A549 (cell line): ENCODE results near the gene MSI2. TPM values are rescaled to one million over a fixed set of nuclear protein-coding genes. Genes with fewer than 3 reads are reported as not detected.

Source experiments
- ATAC-seq, 2 experiments: fragments of 200-7000 bp in 1 of 2; fragments of >200 bp in 1 of 2; cut with Nextera tagmentation in 1 of 2; cut with Tn5 transposase in 1 of 2; 3 replicates each; pipeline versions ENCODE4 v1.8.0 to v1.9.1; 2018 to 2020; ENCODE audit warnings: mild to moderate bottlenecking in 1 of 2, moderate library complexity in 1 of 2
- CTCF ChIA-PET: fragments of 300-600 bp; sonication (Branson Sonifier 250); formaldehyde crosslinking; extraction: SDS; loops from one replicate; lab custom pipeline; 2021; ENCODE audit warnings: antibody characterized with exemption, inconsistent platforms; lab: Yijun Ruan, JAX
- POLR2A ChIA-PET: fragments of 350-600 bp; formaldehyde crosslinking; extraction: SDS; loops from one replicate; lab custom pipeline; 2021; ENCODE audit warnings: antibody characterized with exemption, inconsistent platforms; lab: Yijun Ruan, JAX
- DNase-seq, 2 experiments: peaks; one replicate each; pipeline versions ENCODE4 v3.0.0 to v3.0.0-alpha.2; 2011 to 2016; ENCODE audit warnings: low read depth in 1 of 2, low spot score in 1 of 2
- FAIRE-seq: peaks from 2 replicates; lab custom pipeline; 2011; peaks lifted over from hg19 to GRCh38; lab: Jason Lieb, UNC
- H3K27ac ChIP-seq, 2 experiments: fragments of >200 bp; sonication (Bioruptor Twin); formaldehyde crosslinking; 3 replicates each; pipeline ENCODE4 v1.5.1; 2016 to 2017
- H3K4me1 ChIP-seq: fragments of >200 bp; sonication (Bioruptor Twin); formaldehyde crosslinking; 3 replicates; pipeline ENCODE4 v1.6.1; 2016
- H3K4me2 ChIP-seq: fragments of >200 bp; sonication (Bioruptor Twin); formaldehyde crosslinking; 3 replicates; pipeline ENCODE4 v1.6.1; 2016
- H3K4me3 ChIP-seq: fragments of >200 bp; sonication (Bioruptor Twin); formaldehyde crosslinking; 3 replicates; pipeline ENCODE4 v1.5.1; 2016
- H3K9me3 ChIP-seq: fragments of >200 bp; sonication (Bioruptor Twin); formaldehyde crosslinking; 3 replicates; pipeline ENCODE4 v1.6.1; 2016
- CBX2 ChIP-seq: fragments of 200-600 bp; sonication (generic); IDR thresholded peaks from 2 replicates; pipeline ENCODE4 v1.6.1; 2016; ENCODE audit warnings: low read depth, mild to moderate bottlenecking, borderline replicate concordance
- EP300 ChIP-seq, 2 experiments: fragments of >200 bp; sonication (Bioruptor Twin); formaldehyde crosslinking; IDR thresholded peaks; 2 replicates in 1 of 2; 3 replicates in 1 of 2; pipeline ENCODE4 v1.6.1; 2016 to 2017
- ESRRA ChIP-seq: fragments of 150-350 bp; IDR thresholded peaks from 2 replicates; pipeline ENCODE4 v1.6.1; 2014; ENCODE audit warnings: mild to moderate bottlenecking, low read length, borderline replicate concordance
- FOXS1 ChIP-seq: fragments of 250-450 bp; sonication (Bioruptor Pico); IDR thresholded peaks from 2 replicates; pipeline ENCODE4 v1.5.0; 2020; ENCODE audit warnings: mild to moderate bottlenecking, moderate library complexity
- GATA3 ChIP-seq: IDR thresholded peaks from 2 replicates; pipeline ENCODE4 v1.6.1; 2012; ENCODE audit warnings: borderline replicate concordance
- HDAC2 ChIP-seq: fragments of 200-600 bp; sonication (generic); IDR thresholded peaks from 2 replicates; pipeline ENCODE4 v1.6.1; 2016
- HEYL ChIP-seq: fragments of 250-450 bp; sonication (Bioruptor Pico); IDR thresholded peaks from 2 replicates; pipeline ENCODE4 v1.8.0; 2021; ENCODE audit warnings: mild to moderate bottlenecking, moderate library complexity
- HOXA7 ChIP-seq: fragments of 250-450 bp; sonication (Bioruptor Pico); IDR thresholded peaks from 2 replicates; pipeline ENCODE4 v1.5.0; 2020; ENCODE audit warnings: mild to moderate bottlenecking, moderate library complexity
- HOXB13 ChIP-seq: fragments of 250-450 bp; sonication (Bioruptor Pico); IDR thresholded peaks from 2 replicates; pipeline ENCODE4 v1.5.0; 2020; ENCODE audit warnings: low read depth, mild to moderate bottlenecking, moderate library complexity
- JUN ChIP-seq, 2 experiments: fragments of >200 bp; sonication (Bioruptor Twin); formaldehyde crosslinking; IDR thresholded peaks; 2 replicates in 1 of 2; 3 replicates in 1 of 2; pipeline ENCODE4 v1.6.1; 2016 to 2017
- KDM5A ChIP-seq: fragments of 200-600 bp; sonication (generic); IDR thresholded peaks from 2 replicates; pipeline ENCODE4 v1.6.1; 2016; ENCODE audit warnings: antibody characterized with exemption, mild to moderate bottlenecking
- MAZ ChIP-seq: fragments of 150-350 bp; IDR thresholded peaks from 2 replicates; pipeline ENCODE4 v1.6.1; 2014; ENCODE audit warnings: antibody characterized with exemption, low read depth, low read length, borderline replicate concordance
- NR3C1 ChIP-seq: fragments of >200 bp; sonication (Bioruptor Twin); formaldehyde crosslinking; IDR thresholded peaks from 3 replicates; pipeline ENCODE4 v1.6.1; 2017
- PHF8 ChIP-seq: fragments of 200-600 bp; sonication (generic); IDR thresholded peaks from 2 replicates; pipeline ENCODE4 v1.6.1; 2016; ENCODE audit warnings: low read depth, mild to moderate bottlenecking, antibody characterized with exemption, moderate library complexity, borderline replicate concordance
- POLR2A ChIP-seq: IDR thresholded peaks from 2 replicates; pipeline ENCODE4 v1.6.1; 2012; ENCODE audit warnings: mild to moderate bottlenecking, low read length
- POLR2AphosphoS2 ChIP-seq: conservative IDR thresholded peaks from 2 replicates; pipeline ENCODE4 v1.6.1; 2012; ENCODE audit warnings: low read length, improper control_type of control experiment, inconsistent platforms
- RARB ChIP-seq: fragments of 250-450 bp; sonication (Bioruptor Pico); IDR thresholded peaks from 2 replicates; pipeline ENCODE4 v1.8.0; 2021; ENCODE audit warnings: mild to moderate bottlenecking, moderate library complexity
- RCOR1 ChIP-seq: fragments of 150-350 bp; IDR thresholded peaks from 2 replicates; pipeline ENCODE4 v1.6.1; 2014; ENCODE audit warnings: antibody characterized with exemption, low read length, low read depth
- SMC3 ChIP-seq: fragments of >200 bp; sonication (Bioruptor Twin); formaldehyde crosslinking; IDR thresholded peaks from 3 replicates; pipeline ENCODE4 v1.6.1; 2018; ENCODE audit warnings: inconsistent platforms
- TFCP2L1 ChIP-seq: fragments of 250-450 bp; sonication (Bioruptor Pico); IDR thresholded peaks from 2 replicates; pipeline ENCODE4 v1.5.0; 2021; ENCODE audit warnings: mild to moderate bottlenecking
- TP53 ChIP-seq: fragments of 250-450 bp; sonication (Bioruptor Pico); IDR thresholded peaks from 2 replicates; pipeline ENCODE4 v1.5.0; 2021; ENCODE audit warnings: mild to moderate bottlenecking, moderate library complexity
- ZSCAN20 ChIP-seq: fragments of 250-450 bp; sonication (Bioruptor Pico); IDR thresholded peaks from 2 replicates; pipeline ENCODE4 v1.8.0; 2022; ENCODE audit warnings: mild to moderate bottlenecking, moderate library complexity
- WGBS: methylation state at CpG from one replicate; pipeline ENCODE4 v1.1.6; 2017; ENCODE audit errors: missing lambda C conversion rate; 5-methylcytosine and 5-hydroxymethylcytosine counted together
- polyA plus RNA-seq, 4 experiments: library from polyadenylated mRNA; depleted of rRNA in 3 of 4; stranded (reverse); fragments of >200 nt; fragmentation: RNase III in 1 of 4; extraction: RNeasy Plus Mini Kit Qiagen cat#74134 plus additional on column Dnase treatment in 1 of 4; gene quantifications; 2 replicates in 3 of 4; 3 replicates in 1 of 4; pipeline ENCODE4 v1.2.3, GENCODE V29; 2011 to 2017
- TF ChIP-seq, protein P1 (sequence below): fragments of 250-450 bp; sonication (Bioruptor Pico); IDR thresholded peaks from 2 replicates; pipeline ENCODE4 v1.5.0; 2021; ENCODE audit warnings: mild to moderate bottlenecking, moderate library complexity, borderline replicate concordance
- TF ChIP-seq, protein P2 (sequence below): fragments of 150-350 bp; IDR thresholded peaks from 2 replicates; pipeline ENCODE4 v1.6.1; 2014; ENCODE audit warnings: low read depth, mild to moderate bottlenecking, low read length
- TF ChIP-seq, protein P3 (sequence below): fragments of >200 bp; sonication (Bioruptor Twin); formaldehyde crosslinking; IDR thresholded peaks from 3 replicates; pipeline ENCODE4 v1.6.1; 2016
- TF ChIP-seq, protein P4 (sequence below): fragments of 200-600 bp; sonication (generic); IDR thresholded peaks from 2 replicates; pipeline ENCODE4 v1.6.1; 2016; ENCODE audit warnings: antibody characterized with exemption, mild to moderate bottlenecking, moderate library complexity
- TF ChIP-seq, protein P5 (sequence below): fragments of >200 bp; sonication (Bioruptor Twin); formaldehyde crosslinking; IDR thresholded peaks from 2 replicates; pipeline ENCODE4 v1.6.1; 2016

The MSI2 gene
- polyA plus RNA-seq, 2 of the 4 experiments (the other 2 are of a cell fraction), result 43.6 to 44.4 TPM

DNA sequence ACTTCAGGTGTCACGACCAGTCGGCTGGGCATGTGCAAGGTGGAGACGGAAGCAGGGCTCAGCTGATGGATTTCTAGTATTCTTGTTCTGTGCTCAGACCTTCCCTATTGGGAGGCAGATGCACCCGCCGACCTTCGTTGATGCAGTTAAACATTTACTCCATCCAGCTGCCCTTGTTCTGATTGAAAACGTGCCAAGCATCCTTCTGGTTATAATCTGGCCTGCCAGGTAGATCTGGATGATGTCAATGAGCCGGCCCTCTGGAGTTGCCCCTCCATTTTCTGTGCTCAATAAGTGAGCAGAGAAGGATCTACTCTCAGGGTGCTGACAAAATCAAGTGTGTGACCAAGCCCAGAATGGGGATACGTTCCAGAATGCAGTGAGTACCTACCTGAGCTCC lies 450.4 kb downstream of the MSI2 start:
- no peak for DNase-seq
- ChIA-PET CTCF (interaction anchor here (1.3 to 2.2 kb wide), 5 partner anchors 11 to 127 kb away, joined by 3 to 9 read pairs (median 6); no protein-coding TSS in a partner anchor), POLR2A (no interaction called here)
- Histone ChIP-seq H3K4me1 (no peaks in the 10 kb centered on the region), H3K4me3 (no peak overlapping the region), H3K4me2 (no peak overlapping the region), H3K27ac (no peak overlapping the region), H3K9me3 (peaks cover 3% of the 10 kb centered on the region; the same call in 1 of the 3 replicates)
- TF ChIP-seq MAZ (no peak), TP53 (no peak), JUN (IDR thresholded peaks at IDR 0.05) (no peak), ZSCAN20 (CRISPR knock-in tag) (no peak), RCOR1 (no peak), ESRRA (no peak), POLR2AphosphoS2 (no peak), EP300 (IDR thresholded peaks at IDR 0.05) (no peak), HOXB13 (CRISPR knock-in tag) (no peak), PHF8 (no peak), HDAC2 (no peak), NR3C1 (no peak), SMC3 (no peak), POLR2A (no peak), GATA3 (no peak), KDM5A (no peak)
- TF ChIP-seq, protein P1, sequence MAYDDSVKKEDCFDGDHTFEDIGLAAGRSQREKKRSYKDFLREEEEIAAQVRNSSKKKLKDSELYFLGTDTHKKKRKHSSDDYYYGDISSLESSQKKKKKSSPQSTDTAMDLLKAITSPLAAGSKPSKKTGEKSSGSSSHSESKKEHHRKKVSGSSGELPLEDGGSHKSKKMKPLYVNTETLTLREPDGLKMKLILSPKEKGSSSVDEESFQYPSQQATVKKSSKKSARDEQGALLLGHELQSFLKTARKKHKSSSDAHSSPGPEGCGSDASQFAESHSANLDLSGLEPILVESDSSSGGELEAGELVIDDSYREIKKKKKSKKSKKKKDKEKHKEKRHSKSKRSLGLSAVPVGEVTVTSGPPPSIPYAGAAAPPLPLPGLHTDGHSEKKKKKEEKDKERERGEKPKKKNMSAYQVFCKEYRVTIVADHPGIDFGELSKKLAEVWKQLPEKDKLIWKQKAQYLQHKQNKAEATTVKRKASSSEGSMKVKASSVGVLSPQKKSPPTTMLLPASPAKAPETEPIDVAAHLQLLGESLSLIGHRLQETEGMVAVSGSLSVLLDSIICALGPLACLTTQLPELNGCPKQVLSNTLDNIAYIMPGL (CRISPR knock-in tag), result no peak
- TF ChIP-seq, protein P2, sequence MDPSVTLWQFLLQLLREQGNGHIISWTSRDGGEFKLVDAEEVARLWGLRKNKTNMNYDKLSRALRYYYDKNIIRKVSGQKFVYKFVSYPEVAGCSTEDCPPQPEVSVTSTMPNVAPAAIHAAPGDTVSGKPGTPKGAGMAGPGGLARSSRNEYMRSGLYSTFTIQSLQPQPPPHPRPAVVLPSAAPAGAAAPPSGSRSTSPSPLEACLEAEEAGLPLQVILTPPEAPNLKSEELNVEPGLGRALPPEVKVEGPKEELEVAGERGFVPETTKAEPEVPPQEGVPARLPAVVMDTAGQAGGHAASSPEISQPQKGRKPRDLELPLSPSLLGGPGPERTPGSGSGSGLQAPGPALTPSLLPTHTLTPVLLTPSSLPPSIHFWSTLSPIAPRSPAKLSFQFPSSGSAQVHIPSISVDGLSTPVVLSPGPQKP, result no peak
- TF ChIP-seq, protein P3, sequence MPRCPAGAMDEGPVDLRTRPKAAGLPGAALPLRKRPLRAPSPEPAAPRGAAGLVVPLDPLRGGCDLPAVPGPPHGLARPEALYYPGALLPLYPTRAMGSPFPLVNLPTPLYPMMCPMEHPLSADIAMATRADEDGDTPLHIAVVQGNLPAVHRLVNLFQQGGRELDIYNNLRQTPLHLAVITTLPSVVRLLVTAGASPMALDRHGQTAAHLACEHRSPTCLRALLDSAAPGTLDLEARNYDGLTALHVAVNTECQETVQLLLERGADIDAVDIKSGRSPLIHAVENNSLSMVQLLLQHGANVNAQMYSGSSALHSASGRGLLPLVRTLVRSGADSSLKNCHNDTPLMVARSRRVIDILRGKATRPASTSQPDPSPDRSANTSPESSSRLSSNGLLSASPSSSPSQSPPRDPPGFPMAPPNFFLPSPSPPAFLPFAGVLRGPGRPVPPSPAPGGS, result no peak
- TF ChIP-seq, protein P4, sequence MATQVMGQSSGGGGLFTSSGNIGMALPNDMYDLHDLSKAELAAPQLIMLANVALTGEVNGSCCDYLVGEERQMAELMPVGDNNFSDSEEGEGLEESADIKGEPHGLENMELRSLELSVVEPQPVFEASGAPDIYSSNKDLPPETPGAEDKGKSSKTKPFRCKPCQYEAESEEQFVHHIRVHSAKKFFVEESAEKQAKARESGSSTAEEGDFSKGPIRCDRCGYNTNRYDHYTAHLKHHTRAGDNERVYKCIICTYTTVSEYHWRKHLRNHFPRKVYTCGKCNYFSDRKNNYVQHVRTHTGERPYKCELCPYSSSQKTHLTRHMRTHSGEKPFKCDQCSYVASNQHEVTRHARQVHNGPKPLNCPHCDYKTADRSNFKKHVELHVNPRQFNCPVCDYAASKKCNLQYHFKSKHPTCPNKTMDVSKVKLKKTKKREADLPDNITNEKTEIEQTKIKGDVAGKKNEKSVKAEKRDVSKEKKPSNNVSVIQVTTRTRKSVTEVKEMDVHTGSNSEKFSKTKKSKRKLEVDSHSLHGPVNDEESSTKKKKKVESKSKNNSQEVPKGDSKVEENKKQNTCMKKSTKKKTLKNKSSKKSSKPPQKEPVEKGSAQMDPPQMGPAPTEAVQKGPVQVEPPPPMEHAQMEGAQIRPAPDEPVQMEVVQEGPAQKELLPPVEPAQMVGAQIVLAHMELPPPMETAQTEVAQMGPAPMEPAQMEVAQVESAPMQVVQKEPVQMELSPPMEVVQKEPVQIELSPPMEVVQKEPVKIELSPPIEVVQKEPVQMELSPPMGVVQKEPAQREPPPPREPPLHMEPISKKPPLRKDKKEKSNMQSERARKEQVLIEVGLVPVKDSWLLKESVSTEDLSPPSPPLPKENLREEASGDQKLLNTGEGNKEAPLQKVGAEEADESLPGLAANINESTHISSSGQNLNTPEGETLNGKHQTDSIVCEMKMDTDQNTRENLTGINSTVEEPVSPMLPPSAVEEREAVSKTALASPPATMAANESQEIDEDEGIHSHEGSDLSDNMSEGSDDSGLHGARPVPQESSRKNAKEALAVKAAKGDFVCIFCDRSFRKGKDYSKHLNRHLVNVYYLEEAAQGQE, result no peak
- no peak; a peak in 1 of 6 replicates for ATAC-seq
- 34% methylated on average over 9 of the region's 9 CpGs for WGBS
- FAIRE-seq, result no peak

DNA sequence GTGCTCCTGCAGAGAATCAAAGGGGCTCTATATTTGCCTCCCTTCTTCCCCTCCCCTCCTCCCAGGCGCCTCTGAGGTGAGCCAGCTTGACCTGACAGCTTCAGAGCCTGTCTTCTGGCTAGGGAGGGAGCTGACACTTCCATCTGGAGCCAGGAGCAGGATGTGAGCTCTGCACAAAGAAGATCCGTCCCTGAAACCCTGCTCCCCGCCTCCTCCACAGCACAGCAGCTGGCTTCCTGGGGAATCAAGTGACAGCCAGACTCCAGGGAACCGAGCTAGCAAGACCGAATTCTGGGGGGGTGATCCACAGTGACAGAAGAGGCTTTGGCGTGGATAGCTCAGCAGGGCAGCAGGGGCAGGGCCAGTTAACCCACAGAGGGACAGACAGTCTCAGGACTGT lies 451.6 kb downstream of the MSI2 start:
- H3K4me3 ChIP-seq, result no peak overlapping the region
- POLR2A ChIA-PET, result no interaction called here
- peak; percentile 30 to 51; a peak in 3 of 6 replicates for ATAC-seq
- no peak for DNase-seq
- 32% methylated on average over 6 of the region's 6 CpGs for WGBS
- no peak for FAIRE-seq
- CTCF ChIA-PET, result interaction anchor here (1.2 to 2.2 kb wide), 6 partner anchors 11 to 126 kb away, joined by 3 to 10 read pairs (median 4); no protein-coding TSS in a partner anchor
- TF ChIP-seq TFCP2L1 (CRISPR knock-in tag), result no peak
- TF ChIP-seq SMC3, result no peak
- TF ChIP-seq HOXA7, result no peak
- TF ChIP-seq, protein P5, sequence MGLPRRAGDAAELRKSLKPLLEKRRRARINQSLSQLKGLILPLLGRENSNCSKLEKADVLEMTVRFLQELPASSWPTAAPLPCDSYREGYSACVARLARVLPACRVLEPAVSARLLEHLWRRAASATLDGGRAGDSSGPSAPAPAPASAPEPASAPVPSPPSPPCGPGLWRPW, result no peak
- no peak for TF ChIP-seq FOXS1 (CRISPR knock-in tag)
- no peak for TF ChIP-seq HEYL
- no peak for TF ChIP-seq GATA3
- no peak for TF ChIP-seq RCOR1
- no peak for TF ChIP-seq RARB (CRISPR knock-in tag)
- TF ChIP-seq CBX2, result no peak
- no peak overlapping the region for H3K27ac ChIP-seq
- H3K4me2 ChIP-seq, result no peak overlapping the region
- peaks cover 3% of the 10 kb centered on the region; the same call in 1 of the 3 replicates for H3K9me3 ChIP-seq
- no peaks in the 10 kb centered on the region for H3K4me1 ChIP-seq
